Measurements from ENCODE around the gene PRDM7. TPM values are rescaled to one million over a fixed set of nuclear protein-coding genes. Genes with fewer than 3 reads are reported as not detected.

Gene PRDM7
- total and polyA plus RNA-seq, 4 donors, result 0.54 TPM; not detected in 3

GRCh38 chr16:90028985-90029384, 48.1 kb downstream of the PRDM7 start:
- Histone ChIP-seq H3K27ac (ENCODE audit: low read depth, low read length) (no peak overlapping the region), H3K27me3 (ENCODE audit: control insufficient read depth, insufficient read depth, low read length) (no peaks in the 10 kb centered on the region), H3K4me1 (ENCODE audit: control insufficient read depth, insufficient read depth, low read length) (no peaks in the 10 kb centered on the region), H3K36me3 (ENCODE audit: control insufficient read depth, insufficient read depth, low read length) (peaks cover 45% of the 10 kb centered on the region), H3K4me3 (ENCODE audit: low read depth, low read length) (no peak overlapping the region), H3K9me3 (ENCODE audit: control insufficient read depth, insufficient read depth, low read length) (no peaks in the 10 kb centered on the region)
- WGBS (ENCODE audit: insufficient coverage), result 81% methylated on average over 12 of the region's 12 CpGs
- DNase-seq (ENCODE audit: low read depth in 4 of 6, low spot score in 6 of 6), result no peak

GRCh38 chr16:90027611-90028010, 49.5 kb downstream of the PRDM7 start:
- Histone ChIP-seq H3K27me3 (ENCODE audit: control insufficient read depth, insufficient read depth, low read length) (no peaks in the 10 kb centered on the region), H3K27ac (ENCODE audit: low read depth, low read length) (no peak overlapping the region), H3K4me3 (ENCODE audit: low read depth, low read length) (no peak overlapping the region), H3K4me1 (ENCODE audit: control insufficient read depth, insufficient read depth, low read length) (peaks cover 11% of the 10 kb centered on the region), H3K9me3 (ENCODE audit: control insufficient read depth, insufficient read depth, low read length) (no peaks in the 10 kb centered on the region), H3K36me3 (ENCODE audit: control insufficient read depth, insufficient read depth, low read length) (peaks cover 39% of the 10 kb centered on the region)
- 94% methylated on average over 16 of the region's 17 CpGs for WGBS (ENCODE audit: insufficient coverage)
- DNase-seq (ENCODE audit: low read depth in 4 of 6, low spot score in 6 of 6), result no peak

- Histone ChIP-seq H3K36me3 (ENCODE audit: control insufficient read depth, insufficient read depth, low read length) (peaks cover 24% of the 10 kb centered on the region), H3K4me1 (ENCODE audit: control insufficient read depth, insufficient read depth, low read length) (peaks cover 23% of the 10 kb centered on the region), H3K27ac (ENCODE audit: low read depth, low read length) (no peak overlapping the region), H3K9me3 (ENCODE audit: control insufficient read depth, insufficient read depth, low read length) (no peaks in the 10 kb centered on the region), H3K4me3 (ENCODE audit: low read depth, low read length) (no peak overlapping the region), H3K27me3 (ENCODE audit: control insufficient read depth, insufficient read depth, low read length) (no peaks in the 10 kb centered on the region)
- no peak for DNase-seq (ENCODE audit: low read depth in 4 of 6, low spot score in 6 of 6)
- 83% methylated on average over 5 of the region's 8 CpGs for WGBS (ENCODE audit: insufficient coverage)
These were observed 51.0 kb downstream of the PRDM7 start for GRCh38 chr16:90026135-90026534.

GRCh38 chr16:90023078-90023447, 54.1 kb downstream of the PRDM7 start:
- DNase-seq (ENCODE audit: low read depth in 4 of 6, low spot score in 6 of 6), result no peak
- WGBS (ENCODE audit: insufficient coverage), result 34% methylated on average over 7 of the region's 7 CpGs
- Histone ChIP-seq H3K4me3 (ENCODE audit: low read depth, low read length) (peak overlapping the region; percentile 69), H3K4me1 (ENCODE audit: control insufficient read depth, insufficient read depth, low read length) (peaks cover 48% of the 10 kb centered on the region), H3K9me3 (ENCODE audit: control insufficient read depth, insufficient read depth, low read length) (no peaks in the 10 kb centered on the region), H3K27ac (ENCODE audit: low read depth, low read length) (peak overlapping the region; percentile 57), H3K27me3 (ENCODE audit: control insufficient read depth, insufficient read depth, low read length) (no peaks in the 10 kb centered on the region), H3K36me3 (ENCODE audit: control insufficient read depth, insufficient read depth, low read length) (peaks cover 6% of the 10 kb centered on the region)

- peak; percentile 74 to 96 (median 80) for DNase-seq (ENCODE audit: low read depth in 4 of 6, low spot score in 6 of 6)
- Histone ChIP-seq H3K27ac (ENCODE audit: low read depth, low read length) (peak overlapping the region; percentile 57), H3K27me3 (ENCODE audit: control insufficient read depth, insufficient read depth, low read length) (no peaks in the 10 kb centered on the region), H3K4me1 (ENCODE audit: control insufficient read depth, insufficient read depth, low read length) (peaks cover 49% of the 10 kb centered on the region), H3K4me3 (ENCODE audit: low read depth, low read length) (peak overlapping the region; percentile 69), H3K9me3 (ENCODE audit: control insufficient read depth, insufficient read depth, low read length) (no peaks in the 10 kb centered on the region), H3K36me3 (ENCODE audit: control insufficient read depth, insufficient read depth, low read length) (peaks cover 2% of the 10 kb centered on the region)
- 1% methylated on average over 55 of the region's 57 CpGs for WGBS (ENCODE audit: insufficient coverage)
These were observed 54.7 kb downstream of the PRDM7 start for GRCh38 chr16:90022209-90023077.

GRCh38 chr16:90020838-90021382, 56.2 kb downstream of the PRDM7 start:
- WGBS (ENCODE audit: insufficient coverage), result 100% methylated on average over 1 of the region's 2 CpGs
- Histone ChIP-seq H3K27ac (ENCODE audit: low read depth, low read length) (peak overlapping the region; percentile 52), H3K36me3 (ENCODE audit: control insufficient read depth, insufficient read depth, low read length) (peaks cover 6% of the 10 kb centered on the region), H3K9me3 (ENCODE audit: control insufficient read depth, insufficient read depth, low read length) (no peaks in the 10 kb centered on the region), H3K4me1 (ENCODE audit: control insufficient read depth, insufficient read depth, low read length) (peaks cover 54% of the 10 kb centered on the region), H3K4me3 (ENCODE audit: low read depth, low read length) (no peak overlapping the region), H3K27me3 (ENCODE audit: control insufficient read depth, insufficient read depth, low read length) (no peaks in the 10 kb centered on the region)
- peak in 2 of 6 donors; percentile 10 to 45 for DNase-seq (ENCODE audit: low read depth in 4 of 6, low spot score in 6 of 6)

GRCh38 chr16:90020260-90020837, 56.8 kb downstream of the PRDM7 start:
- WGBS (ENCODE audit: insufficient coverage), result 31% methylated on average over 6 of the region's 9 CpGs
- H3K4me1 ChIP-seq (ENCODE audit: control insufficient read depth, insufficient read depth, low read length), result peaks cover 54% of the 10 kb centered on the region
- peak in 1 of 6 donors; percentile 31 for DNase-seq (ENCODE audit: low read depth in 4 of 6, low spot score in 6 of 6)
- no peaks in the 10 kb centered on the region for H3K27me3 ChIP-seq (ENCODE audit: control insufficient read depth, insufficient read depth, low read length)
- peak overlapping the region; percentile 2 for H3K4me3 ChIP-seq (ENCODE audit: low read depth, low read length)
- peak overlapping the region; percentile 52 for H3K27ac ChIP-seq (ENCODE audit: low read depth, low read length)
- peaks cover 6% of the 10 kb centered on the region for H3K36me3 ChIP-seq (ENCODE audit: control insufficient read depth, insufficient read depth, low read length)
- no peaks in the 10 kb centered on the region for H3K9me3 ChIP-seq (ENCODE audit: control insufficient read depth, insufficient read depth, low read length)

- no peaks in the 10 kb centered on the region for H3K9me3 ChIP-seq (ENCODE audit: control insufficient read depth, insufficient read depth, low read length)
- H3K27me3 ChIP-seq (ENCODE audit: control insufficient read depth, insufficient read depth, low read length), result no peaks in the 10 kb centered on the region
- peak overlapping the region; percentile 37 for H3K4me3 ChIP-seq (ENCODE audit: low read depth, low read length)
- H3K27ac ChIP-seq (ENCODE audit: low read depth, low read length), result peak overlapping the region; percentile 52
- peaks cover 54% of the 10 kb centered on the region for H3K4me1 ChIP-seq (ENCODE audit: control insufficient read depth, insufficient read depth, low read length)
- peaks cover 6% of the 10 kb centered on the region for H3K36me3 ChIP-seq (ENCODE audit: control insufficient read depth, insufficient read depth, low read length)
- WGBS (ENCODE audit: insufficient coverage), result under 1% methylated on average over 38 of the region's 57 CpGs
- DNase-seq (ENCODE audit: low read depth in 4 of 6, low spot score in 6 of 6), result peak in 2 of 6 donors; percentile 59 to 69
These were observed 57.4 kb downstream of the PRDM7 start for GRCh38 chr16:90019543-90020259.

Measured in spinal cord (tissue), 10 donors.